GM23338 (cell line): Measurements from ENCODE around the gene ABCA4. TPM values are rescaled to one million over a fixed set of nuclear protein-coding genes. Genes with fewer than 3 reads are reported as not detected.

Experiments used
- ATAC-seq: fragments of 200-7000 bp; cut with Tn5 transposase; 3 replicates; pipeline ENCODE4 v1.9.1; 2020
- DNase-seq: peaks from one replicate; pipeline ENCODE4 v3.0.0-alpha.2; 2015; ENCODE audit warnings: low spot score
- H2AFZ ChIP-seq: fragments of 200-600 bp; sonication (generic); 2 replicates; pipeline ENCODE4 v1.8.0; 2016; ENCODE audit warnings: antibody characterized with exemption, mild to moderate bottlenecking, moderate library complexity
- H3F3A ChIP-seq: fragments of 200-600 bp; sonication (generic); replicated peaks from 2 replicates; pipeline ENCODE4 v1.8.0; 2017; ENCODE audit warnings: antibody characterized with exemption, mixed run types, low read depth
- H3K27ac ChIP-seq: fragments of 200-600 bp; sonication (generic); 2 replicates; pipeline ENCODE4 v1.6.1; 2016; ENCODE audit warnings: low read depth
- H3K27me3 ChIP-seq: fragments of 200-600 bp; sonication (generic); 2 replicates; pipeline ENCODE4 v1.8.0; 2016; ENCODE audit warnings: mild to moderate bottlenecking, mixed run types, moderate library complexity; ENCODE audit not compliant: insufficient read depth
- H3K36me3 ChIP-seq: fragments of 200-600 bp; sonication (generic); 2 replicates; pipeline ENCODE4 v1.8.0; 2016; ENCODE audit warnings: mild to moderate bottlenecking; ENCODE audit not compliant: insufficient read depth
- H3K4me1 ChIP-seq: fragments of 200-600 bp; sonication (generic); 2 replicates; pipeline ENCODE4 v1.8.0; 2016; ENCODE audit warnings: mild to moderate bottlenecking, moderate library complexity; ENCODE audit not compliant: insufficient read depth
- H3K4me2 ChIP-seq: fragments of 200-600 bp; sonication (generic); 2 replicates; pipeline ENCODE4 v1.7.1; 2017; ENCODE audit warnings: mixed run types
- H3K4me3 ChIP-seq: fragments of 200-600 bp; sonication (generic); 2 replicates; pipeline ENCODE4 v1.6.1; 2016; ENCODE audit warnings: mixed run types
- H3K79me2 ChIP-seq: fragments of 200-600 bp; sonication (generic); replicated peaks from 2 replicates; pipeline ENCODE4 v1.8.0; 2017; ENCODE audit warnings: mild to moderate bottlenecking; ENCODE audit not compliant: insufficient read depth
- H3K9me2 ChIP-seq: fragments of 200-600 bp; sonication (generic); 2 replicates; pipeline ENCODE4 v1.8.0; 2017; ENCODE audit not compliant: insufficient read depth
- H4K20me1 ChIP-seq: fragments of 200-600 bp; sonication (generic); replicated peaks from 2 replicates; pipeline ENCODE4 v1.8.0; 2017; ENCODE audit warnings: mild to moderate bottlenecking; ENCODE audit not compliant: insufficient read depth
- H3K27ac Mint-ChIP-seq: 2 replicates; pipeline ENCODE4 v1.8.0; 2020; ENCODE audit warnings: inconsistent platforms, mild to moderate bottlenecking, moderate library complexity, mixed read lengths
- H3K27me3 Mint-ChIP-seq: 3 replicates; pipeline ENCODE4 v1.8.0; 2022; ENCODE audit warnings: low read depth, mild to moderate bottlenecking, moderate library complexity, mixed read lengths, inconsistent platforms; ENCODE audit not compliant: insufficient read depth, poor library complexity
- H3K36me3 Mint-ChIP-seq: 3 replicates; pipeline ENCODE4 v1.8.0; 2021; ENCODE audit warnings: low read depth, mild to moderate bottlenecking, inconsistent platforms, moderate library complexity, mixed read lengths
- H3K4me1 Mint-ChIP-seq: 3 replicates; pipeline ENCODE4 v1.8.0; 2020; ENCODE audit warnings: mild to moderate bottlenecking, inconsistent platforms, mixed read lengths
- H3K4me3 Mint-ChIP-seq: 3 replicates; pipeline ENCODE4 v1.8.0; 2021; ENCODE audit warnings: moderate library complexity, mild to moderate bottlenecking, inconsistent platforms, mixed read lengths
- H3K9me3 Mint-ChIP-seq: 3 replicates; pipeline ENCODE4 v1.8.0; 2020; ENCODE audit warnings: moderate library complexity, mild to moderate bottlenecking, inconsistent platforms, mixed read lengths
- CREB1 ChIP-seq: fragments of 250-450 bp; sonication (Bioruptor Pico); IDR thresholded peaks from 2 replicates; pipeline ENCODE4 v1.5.0; 2020; ENCODE audit warnings: low read depth, mild to moderate bottlenecking, moderate library complexity
- EZH2 ChIP-seq: fragments of 200-600 bp; sonication (generic); IDR thresholded peaks from one replicate; pipeline ENCODE4 v1.8.0; 2017; ENCODE audit warnings: antibody characterized with exemption, mild to moderate bottlenecking, low read depth; ENCODE audit not compliant: unreplicated experiment
- EZH2phosphoT487 ChIP-seq: fragments of 200-600 bp; sonication (generic); IDR thresholded peaks from one replicate; pipeline ENCODE4 v1.8.1; 2018; ENCODE audit warnings: antibody characterized with exemption; ENCODE audit not compliant: unreplicated experiment
- NANOG ChIP-seq: IDR thresholded peaks from 2 replicates; pipeline ENCODE4 v1.6.1; 2016; ENCODE audit warnings: antibody characterized with exemption, borderline replicate concordance
- POLR2AphosphoS5 ChIP-seq: IDR thresholded peaks from 2 replicates; pipeline ENCODE4 v1.6.1; 2016; ENCODE audit warnings: antibody characterized with exemption, low read depth
- REST ChIP-seq: IDR thresholded peaks from one replicate; pipeline ENCODE4 v1.6.1; 2018; ENCODE audit warnings: antibody characterized with exemption; ENCODE audit not compliant: unreplicated experiment
- STAT1 ChIP-seq: IDR thresholded peaks from one replicate; pipeline ENCODE4 v1.6.1; 2016; ENCODE audit warnings: antibody characterized with exemption; ENCODE audit not compliant: unreplicated experiment
- ZNF331 ChIP-seq: fragments of 250-450 bp; sonication (Bioruptor Pico); IDR thresholded peaks from 2 replicates; pipeline ENCODE4 v1.5.0; 2020; ENCODE audit warnings: low read depth, mild to moderate bottlenecking, moderate library complexity
- polyA plus RNA-seq: library from polyadenylated mRNA; unstranded; fragments of >200 nt; fragmentation: Nextera tagmentation; extraction: Ambion mirVana; gene quantifications from 2 replicates; pipeline ENCODE4 v1.2.1, GENCODE V29; 2016
- total RNA-seq: library from RNA; depleted of rRNA; stranded (reverse); fragments of >200 nt; shearing (Covaris generic); gene quantifications from 2 replicates; pipeline ENCODE4 v1.2.3, GENCODE V29; 2014

Gene ABCA4
- total and polyA plus RNA-seq, 2 experiments from 2014 or later: not detected

GRCh38 chr1:94068096-94068998, 52.6 kb downstream of the ABCA4 start:
- H3K27ac Mint-ChIP-seq: no peak overlapping the region
- no peaks in the 10 kb centered on the region for H3K79me2 ChIP-seq
- no peaks in the 10 kb centered on the region for H3K36me3 Mint-ChIP-seq
- no peaks in the 10 kb centered on the region for H4K20me1 ChIP-seq
- H3K9me3 Mint-ChIP-seq: no peaks in the 10 kb centered on the region; the same call in 2 of the 3 replicates
- no peak overlapping the region for H3K4me3 ChIP-seq
- no peak overlapping the region for H3K4me3 Mint-ChIP-seq
- H3K36me3 ChIP-seq: no peaks in the 10 kb centered on the region
- no peaks in the 10 kb centered on the region for H3F3A ChIP-seq
- no peak overlapping the region for H3K27ac ChIP-seq
- no peak overlapping the region for H2AFZ ChIP-seq
- H3K27me3 ChIP-seq: peaks cover 36% of the 10 kb centered on the region
- ATAC-seq: no peak
- peaks cover 81% of the 10 kb centered on the region for H3K27me3 Mint-ChIP-seq
- no peak for DNase-seq
- no peaks in the 10 kb centered on the region for H3K4me1 ChIP-seq
- H3K4me1 Mint-ChIP-seq: peaks cover 10% of the 10 kb centered on the region
- H3K4me2 ChIP-seq: no peak overlapping the region
- no peaks in the 10 kb centered on the region for H3K9me2 ChIP-seq
- no peak for TF ChIP-seq NANOG
- TF ChIP-seq STAT1: no peak
- TF ChIP-seq ZNF331 (CRISPR knock-in tag): no peak
- no peak for TF ChIP-seq EZH2

- no peaks in the 10 kb centered on the region for H3K4me1 ChIP-seq
- no peaks in the 10 kb centered on the region for H4K20me1 ChIP-seq
- H3F3A ChIP-seq: no peaks in the 10 kb centered on the region
- no peaks in the 10 kb centered on the region for H3K36me3 ChIP-seq
- peaks cover 76% of the 10 kb centered on the region for H3K27me3 Mint-ChIP-seq
- no peaks in the 10 kb centered on the region for H3K79me2 ChIP-seq
- no peaks in the 10 kb centered on the region for H3K36me3 Mint-ChIP-seq
- no peaks in the 10 kb centered on the region; the same call in 2 of the 3 replicates for H3K9me3 Mint-ChIP-seq
- no peak for TF ChIP-seq STAT1
- no peak for TF ChIP-seq EZH2
- TF ChIP-seq POLR2AphosphoS5: no peak
- TF ChIP-seq EZH2phosphoT487: no peak
- TF ChIP-seq CREB1 (CRISPR knock-in tag): no peak
- TF ChIP-seq NANOG: no peak
- no peak for TF ChIP-seq REST
- H3K4me3 ChIP-seq: no peak overlapping the region
- peaks cover 36% of the 10 kb centered on the region for H3K27me3 ChIP-seq
- no peak overlapping the region for H2AFZ ChIP-seq
- H3K27ac Mint-ChIP-seq: no peak overlapping the region
- H3K27ac ChIP-seq: no peak overlapping the region
- no peaks in the 10 kb centered on the region for H3K9me2 ChIP-seq
- no peak for ATAC-seq
- H3K4me3 Mint-ChIP-seq: no peak overlapping the region
- DNase-seq: no peak
- no peak overlapping the region for H3K4me2 ChIP-seq
- peaks cover 10% of the 10 kb centered on the region for H3K4me1 Mint-ChIP-seq
Observed at GRCh38 chr1:94067196-94067595, 53.8 kb downstream of the ABCA4 start.
